ENCODE results near the gene KCNQ2.

DNA sequence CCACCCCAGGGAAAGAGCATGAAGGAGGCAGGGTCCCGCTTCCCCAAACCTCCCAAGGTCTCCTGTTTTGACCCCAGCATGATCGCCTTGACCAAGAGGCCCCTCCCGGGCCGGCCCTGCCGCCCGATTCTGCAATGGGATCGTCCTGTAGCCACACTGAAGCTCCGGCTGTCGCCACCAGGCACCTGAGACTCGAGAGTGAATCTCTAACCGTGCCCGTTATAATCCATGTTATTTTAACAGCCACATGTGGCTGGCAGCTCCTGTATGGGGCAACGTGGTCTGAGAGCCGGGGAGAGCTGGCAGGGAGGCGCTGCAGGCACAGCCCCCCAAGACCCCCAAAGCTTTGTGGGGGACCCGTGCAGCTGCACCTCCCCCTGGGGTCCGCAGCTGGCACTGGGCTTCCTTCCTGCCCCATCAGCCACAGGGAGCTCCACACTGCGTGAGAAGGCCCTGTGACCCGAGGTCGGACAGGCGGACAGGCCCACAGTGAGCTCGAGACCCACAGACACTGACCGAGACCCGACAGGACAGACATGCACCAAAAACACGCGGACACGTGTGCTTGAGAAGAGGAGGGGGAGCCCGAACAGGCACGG lies 51.3 kb downstream of the KCNQ2 start:
- TF ChIP-seq CEBPB (IDR thresholded peaks at IDR 0.05; ENCODE audit: borderline replicate concordance in 1 of 2, low read depth in 2 of 2, low read length in 2 of 2) (no peak), NFIC (IDR thresholded peaks at IDR 0.05; ENCODE audit: low read depth, low read length) (no peak), ZNF687 (IDR thresholded peaks at IDR 0.05) (no peak), POLR2A (IDR thresholded peaks at IDR 0.05; ENCODE audit: low read depth, low read length) (no peak), JUNB (IDR thresholded peaks at IDR 0.05) (no peak), ASH2L (IDR thresholded peaks at IDR 0.05; ENCODE audit: borderline replicate concordance, low read depth) (no peak)
